ENCODE measurements around the gene LAMTOR2.
"Not testable (repeated sequence)": the region's sequence is repeated elsewhere in the genome, so short reads cannot be mapped to it uniquely, and the experiment has no call there.

Gene LAMTOR2

DNA sequence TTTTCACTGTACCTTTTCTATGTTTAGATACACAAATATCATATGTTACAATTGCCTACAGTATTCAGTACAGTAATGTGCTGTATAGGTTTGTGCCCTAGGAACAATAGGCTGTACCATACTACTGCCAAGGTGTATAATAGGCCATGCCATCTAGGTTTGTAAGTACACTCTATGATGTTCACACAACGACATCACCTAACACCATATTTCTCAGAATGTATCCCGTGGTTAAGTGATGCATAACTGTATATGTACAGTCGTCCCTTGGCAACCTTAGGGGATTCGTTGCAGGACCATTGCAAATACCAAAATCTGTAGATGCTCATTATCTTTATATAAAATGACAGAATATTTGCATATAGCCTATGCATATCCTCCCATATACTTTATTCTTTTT, 28.0 kb upstream of the LAMTOR2 start:
- H3K27ac ChIP-seq (ENCODE audit: low read length): no peak overlapping the region
- H3K4me2 ChIP-seq (ENCODE audit: low read depth, low read length): no peak overlapping the region
- no peaks in the 10 kb centered on the region for H3K9me3 ChIP-seq (replicated peaks; ENCODE audit: insufficient read depth, low read length)
- H3K27me3 ChIP-seq (replicated peaks; ENCODE audit: insufficient read depth, low read length): no peaks in the 10 kb centered on the region
- H3K4me3 ChIP-seq (ENCODE audit: low read length): no peak overlapping the region
- no peak overlapping the region for H3K9ac ChIP-seq (ENCODE audit: low read length)
- H3K79me2 ChIP-seq (ENCODE audit: low read length): no peaks in the 10 kb centered on the region
- DNase-seq: no peak
- no peaks in the 10 kb centered on the region for H3K36me3 ChIP-seq (replicated peaks; ENCODE audit: insufficient read depth, low read length)
- H3K4me1 ChIP-seq (ENCODE audit: low read length): no peaks in the 10 kb centered on the region
- no peak overlapping the region for H2AFZ ChIP-seq (ENCODE audit: low read length)
- TF ChIP-seq, protein P1, sequence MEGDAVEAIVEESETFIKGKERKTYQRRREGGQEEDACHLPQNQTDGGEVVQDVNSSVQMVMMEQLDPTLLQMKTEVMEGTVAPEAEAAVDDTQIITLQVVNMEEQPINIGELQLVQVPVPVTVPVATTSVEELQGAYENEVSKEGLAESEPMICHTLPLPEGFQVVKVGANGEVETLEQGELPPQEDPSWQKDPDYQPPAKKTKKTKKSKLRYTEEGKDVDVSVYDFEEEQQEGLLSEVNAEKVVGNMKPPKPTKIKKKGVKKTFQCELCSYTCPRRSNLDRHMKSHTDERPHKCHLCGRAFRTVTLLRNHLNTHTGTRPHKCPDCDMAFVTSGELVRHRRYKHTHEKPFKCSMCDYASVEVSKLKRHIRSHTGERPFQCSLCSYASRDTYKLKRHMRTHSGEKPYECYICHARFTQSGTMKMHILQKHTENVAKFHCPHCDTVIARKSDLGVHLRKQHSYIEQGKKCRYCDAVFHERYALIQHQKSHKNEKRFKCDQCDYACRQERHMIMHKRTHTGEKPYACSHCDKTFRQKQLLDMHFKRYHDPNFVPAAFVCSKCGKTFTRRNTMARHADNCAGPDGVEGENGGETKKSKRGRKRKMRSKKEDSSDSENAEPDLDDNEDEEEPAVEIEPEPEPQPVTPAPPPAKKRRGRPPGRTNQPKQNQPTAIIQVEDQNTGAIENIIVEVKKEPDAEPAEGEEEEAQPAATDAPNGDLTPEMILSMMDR (IDR thresholded peaks at IDR 0.05; ENCODE audit: low read length): no peak
- no peaks in the 10 kb centered on the region for H4K20me1 ChIP-seq (ENCODE audit: insufficient read depth, low read length)
- no peaks in the 10 kb centered on the region for H3K9me2 ChIP-seq (replicated peaks; ENCODE audit: insufficient read depth, low read length)
- no peaks in the 10 kb centered on the region for H3F3A ChIP-seq (ENCODE audit: insufficient read depth, low read length)

DNA sequence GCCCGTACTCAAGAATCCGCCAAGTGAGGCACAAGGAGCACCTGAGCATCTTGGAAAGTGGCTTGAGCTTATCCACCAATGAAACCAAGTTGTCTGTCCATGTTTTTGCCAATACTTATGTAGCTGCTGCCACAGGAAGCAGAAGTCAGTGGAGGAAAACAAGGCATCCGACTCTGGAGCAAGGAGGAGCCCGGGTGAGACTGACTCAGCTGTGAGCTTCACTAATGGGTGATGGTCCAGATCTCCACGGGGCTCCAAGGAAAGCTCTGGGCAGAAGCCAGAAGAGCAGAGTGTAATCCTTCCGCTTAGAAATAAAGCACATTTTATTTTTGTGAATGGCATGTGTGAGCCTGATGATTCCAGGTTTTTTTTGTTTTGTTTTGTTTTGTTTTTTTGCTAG, 21.6 kb upstream of the LAMTOR2 start:
- no peak overlapping the region for H3K4me3 ChIP-seq (ENCODE audit: low read length)
- H3K9ac ChIP-seq (ENCODE audit: low read length): no peak overlapping the region
- no peaks in the 10 kb centered on the region for H3K36me3 ChIP-seq (replicated peaks; ENCODE audit: insufficient read depth, low read length)
- no peaks in the 10 kb centered on the region for H3K27me3 ChIP-seq (replicated peaks; ENCODE audit: insufficient read depth, low read length)
- H3K9me3 ChIP-seq (replicated peaks; ENCODE audit: insufficient read depth, low read length): no peaks in the 10 kb centered on the region
- H3K9me2 ChIP-seq (replicated peaks; ENCODE audit: insufficient read depth, low read length): no peaks in the 10 kb centered on the region
- TF ChIP-seq, protein P1 (IDR thresholded peaks at IDR 0.05; ENCODE audit: low read length): no peak
- no peak for TF ChIP-seq EZH2 (optimal IDR thresholded peaks at IDR 0.05; ENCODE audit: low read depth, low read length)
- no peak for TF ChIP-seq EZH2phosphoT487 (IDR thresholded peaks at IDR 0.05; ENCODE audit: low read length)
- peaks cover 5% of the 10 kb centered on the region; the same call in 1 of the 2 replicates for H3F3A ChIP-seq (ENCODE audit: insufficient read depth, low read length)
- no peak overlapping the region for H3K4me2 ChIP-seq (ENCODE audit: low read depth, low read length)
- H2AFZ ChIP-seq (ENCODE audit: low read length): no peak overlapping the region
- peaks cover 9% of the 10 kb centered on the region for H3K4me1 ChIP-seq (ENCODE audit: low read length)
- no peak for DNase-seq
- no peak overlapping the region for H3K27ac ChIP-seq (ENCODE audit: low read length)
- H4K20me1 ChIP-seq (ENCODE audit: insufficient read depth, low read length): no peaks in the 10 kb centered on the region
- no peaks in the 10 kb centered on the region for H3K79me2 ChIP-seq (ENCODE audit: low read length)

DNA sequence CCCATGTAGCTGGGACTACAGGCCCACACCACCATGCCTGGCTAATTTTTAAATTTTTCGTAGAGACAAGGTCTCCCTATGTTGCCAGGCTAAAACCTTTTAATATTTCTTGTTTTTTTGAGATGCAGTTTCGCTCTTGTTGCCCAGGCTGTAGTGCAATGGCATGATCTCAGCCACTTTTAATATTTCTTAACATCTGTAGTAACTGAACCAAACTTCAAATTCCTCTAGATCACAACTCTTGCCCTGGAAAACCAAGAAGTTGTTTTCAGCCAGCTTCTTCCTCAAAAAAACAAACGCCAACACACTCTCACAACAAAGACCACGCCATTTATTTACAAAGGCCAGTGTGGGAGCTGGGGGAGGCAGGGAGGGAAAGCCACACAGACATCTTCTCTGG, 19.6 kb upstream of the LAMTOR2 start:
- not testable (repeated sequence) for H3K9ac ChIP-seq (ENCODE audit: low read length); H3K4me2 ChIP-seq (ENCODE audit: low read depth, low read length); H3K27ac ChIP-seq (ENCODE audit: low read length); H3K36me3 ChIP-seq (replicated peaks; ENCODE audit: insufficient read depth, low read length); H3K9me2 ChIP-seq (replicated peaks; ENCODE audit: insufficient read depth, low read length); H3K79me2 ChIP-seq (ENCODE audit: low read length); H3K4me3 ChIP-seq (ENCODE audit: low read length); H3F3A ChIP-seq (ENCODE audit: insufficient read depth, low read length); H3K4me1 ChIP-seq (ENCODE audit: low read length); H3K27me3 ChIP-seq (replicated peaks; ENCODE audit: insufficient read depth, low read length); DNase-seq; H4K20me1 ChIP-seq (ENCODE audit: insufficient read depth, low read length); H3K9me3 ChIP-seq (replicated peaks; ENCODE audit: insufficient read depth, low read length); H2AFZ ChIP-seq (ENCODE audit: low read length)

DNA sequence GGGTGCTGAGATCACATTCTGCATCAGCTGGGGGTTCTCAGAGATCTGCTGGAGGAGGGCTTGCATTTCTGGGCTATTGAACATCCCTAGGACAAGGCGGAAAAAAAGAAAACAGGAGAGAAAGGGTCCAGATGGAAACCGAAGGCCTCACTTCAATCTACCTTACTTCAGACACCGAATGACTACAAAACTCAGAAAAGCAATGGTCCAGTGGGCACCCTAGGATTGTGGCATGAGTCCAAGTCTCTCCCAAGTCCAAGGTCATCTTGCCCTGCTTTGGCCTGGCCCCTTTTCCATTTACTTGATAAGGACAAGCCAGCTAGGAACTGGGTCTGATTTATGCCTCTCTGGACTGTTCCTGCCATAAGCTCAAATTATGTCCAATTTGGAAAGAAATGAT, 11.8 kb upstream of the LAMTOR2 start:
- no peaks in the 10 kb centered on the region for H3K4me1 ChIP-seq (ENCODE audit: low read length)
- H3K4me2 ChIP-seq (ENCODE audit: low read depth, low read length): no peak overlapping the region
- no peaks in the 10 kb centered on the region for H3K27me3 ChIP-seq (replicated peaks; ENCODE audit: insufficient read depth, low read length)
- no peak overlapping the region for H2AFZ ChIP-seq (ENCODE audit: low read length)
- H3K27ac ChIP-seq (ENCODE audit: low read length): no peak overlapping the region
- no peaks in the 10 kb centered on the region for H3F3A ChIP-seq (ENCODE audit: insufficient read depth, low read length)
- H3K9me2 ChIP-seq (replicated peaks; ENCODE audit: insufficient read depth, low read length): no peaks in the 10 kb centered on the region
- H3K9me3 ChIP-seq (replicated peaks; ENCODE audit: insufficient read depth, low read length): no peaks in the 10 kb centered on the region
- no peaks in the 10 kb centered on the region for H3K79me2 ChIP-seq (ENCODE audit: low read length)
- 0 out of 2 replicates have a peak, but pooled peaks cover 3% of the 10 kb centered on the region for H3K36me3 ChIP-seq (replicated peaks; ENCODE audit: insufficient read depth, low read length)
- H3K9ac ChIP-seq (ENCODE audit: low read length): no peak overlapping the region
- no peak for TF ChIP-seq EZH2phosphoT487 (IDR thresholded peaks at IDR 0.05; ENCODE audit: low read length)
- no peak overlapping the region for H3K4me3 ChIP-seq (ENCODE audit: low read length)
- no peak for DNase-seq
- no peaks in the 10 kb centered on the region for H4K20me1 ChIP-seq (ENCODE audit: insufficient read depth, low read length)
